Omental fat pad (tissue), 4 donors: ENCODE data around the gene PLK5. TPM values are rescaled to one million over a fixed set of nuclear protein-coding genes. Genes with fewer than 3 reads are reported as not detected.

Experiments used
- ATAC-seq: fragments of 150-250 bp; one replicate; pipeline ENCODE4 v1.9.1; 2016; ENCODE audit warnings: mild to moderate bottlenecking, moderate library complexity; ENCODE audit not compliant: low FRiP score
- DNase-seq: peaks from one replicate; pipeline ENCODE4 v3.0.0-alpha.2; 2019; ENCODE audit warnings: low spot score
- CTCF ChIP-seq, 3 donors: fragments of 450-650 bp; IDR thresholded peaks; one replicate each; pipeline ENCODE4 v1.5.1; 2016 to 2017; ENCODE audit warnings: antibody characterized with exemption in 3 of 3, mild to moderate bottlenecking in 3 of 3, moderate library complexity in 2 of 3
- total RNA-seq, 4 donors: library from RNA; depleted of rRNA; stranded (reverse); fragments of >200 nt; gene quantifications; one replicate each; pipeline ENCODE4 v1.1.0, GENCODE V29; 2016

The PLK5 gene
- total RNA-seq, 4 donors from 2014 or later, result not detected

DNA sequence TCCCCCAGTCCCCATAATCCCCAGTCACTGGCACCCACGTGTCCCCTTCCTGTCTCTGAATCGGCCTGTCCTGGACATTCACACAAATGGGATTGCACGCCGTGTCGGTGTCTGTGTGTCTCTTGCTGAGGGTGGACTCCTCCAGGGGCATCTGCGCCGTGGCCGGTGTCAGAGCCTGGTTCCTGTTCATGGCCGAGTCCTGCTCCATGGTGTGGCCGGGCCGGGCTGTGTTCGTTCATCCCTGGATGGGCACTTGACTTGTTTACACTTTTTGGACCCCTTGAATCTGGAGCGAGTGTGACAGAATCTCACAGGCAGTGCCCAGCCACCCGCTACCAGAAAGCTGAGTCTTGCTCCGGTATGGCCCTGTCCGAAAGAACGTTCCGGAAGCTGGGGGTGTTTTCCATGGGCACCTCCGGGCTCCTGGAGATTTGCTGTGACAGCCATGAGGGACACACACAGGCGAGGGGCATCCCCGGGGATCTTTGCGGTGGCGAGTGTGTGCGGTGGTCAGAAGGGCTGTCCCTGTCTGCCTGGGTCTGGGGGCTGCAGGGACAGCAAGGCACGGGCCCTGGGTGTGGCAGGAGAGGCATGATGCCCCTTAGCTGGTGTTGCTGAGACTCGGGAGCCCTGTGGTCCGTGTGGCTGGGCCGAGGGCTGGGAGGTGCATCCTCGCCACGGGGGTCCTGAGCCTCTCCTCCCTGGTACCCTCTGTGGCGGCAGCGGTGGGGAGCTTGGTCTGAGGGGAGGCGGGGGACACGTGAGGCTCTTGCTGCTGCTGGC is 50.7 kb downstream of the PLK5 start:
- no peak for TF ChIP-seq CTCF (IDR thresholded peaks at IDR 0.05)
- ATAC-seq (no peak), DNase-seq (no peak)

DNA sequence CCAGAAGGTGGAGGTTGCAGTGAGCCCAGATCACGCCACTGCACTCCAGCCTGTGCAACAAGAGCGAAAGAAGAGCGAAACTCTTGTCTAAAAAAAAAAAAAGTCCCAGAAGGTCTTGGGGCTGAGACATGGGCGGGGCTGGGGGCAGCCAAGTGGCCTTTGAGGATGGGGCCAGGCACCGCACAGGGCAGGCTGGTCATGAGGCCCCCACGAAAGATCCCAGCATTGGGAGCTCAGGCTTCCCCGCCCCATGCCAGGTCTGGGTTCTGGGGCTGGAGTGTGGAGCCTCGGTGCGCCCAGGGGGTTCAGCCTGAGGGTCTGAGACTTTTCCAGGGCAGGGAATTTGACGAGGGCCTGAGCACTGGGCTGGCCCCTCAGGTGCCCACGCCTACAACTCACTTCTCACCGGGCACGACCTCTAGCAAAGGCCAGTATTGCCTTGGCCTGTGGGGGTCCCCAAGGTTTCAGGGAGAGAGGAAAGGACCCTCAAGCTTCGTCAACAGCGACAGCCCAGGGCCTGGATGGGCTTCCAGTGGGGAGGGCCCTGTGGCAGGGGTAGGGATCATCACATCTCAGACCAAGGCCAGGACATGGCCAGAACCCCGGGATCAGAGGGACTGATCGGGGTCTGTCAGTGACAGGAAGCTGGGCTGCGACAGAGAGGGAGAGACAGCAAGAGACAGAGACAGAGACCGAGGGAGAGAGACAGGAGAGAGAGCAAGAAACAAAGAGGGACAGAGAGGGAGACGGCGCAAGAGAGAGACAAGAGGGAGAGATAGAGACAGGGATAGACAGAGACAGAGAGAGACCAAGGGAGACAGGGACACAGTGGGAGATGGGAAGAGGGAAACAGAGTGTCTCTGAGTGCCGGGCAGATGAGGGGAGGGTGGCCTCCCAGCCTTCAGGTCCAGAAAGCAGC is 51.7 kb downstream of the PLK5 start:
- DNase-seq, result no peak
- no peak for TF ChIP-seq CTCF (IDR thresholded peaks at IDR 0.05)
- no peak for ATAC-seq

GRCh38 chr19:1576242-1577089 is 52.6 kb downstream of the PLK5 start:
- DNase-seq, result no peak
- TF ChIP-seq CTCF (IDR thresholded peaks at IDR 0.05), result no peak
- no peak for ATAC-seq

- no peak for TF ChIP-seq CTCF (IDR thresholded peaks at IDR 0.05)
- ATAC-seq, result no peak
- DNase-seq, result no peak
Measured at GRCh38 chr19:1577090-1577928, 53.4 kb downstream of the PLK5 start.

DNA sequence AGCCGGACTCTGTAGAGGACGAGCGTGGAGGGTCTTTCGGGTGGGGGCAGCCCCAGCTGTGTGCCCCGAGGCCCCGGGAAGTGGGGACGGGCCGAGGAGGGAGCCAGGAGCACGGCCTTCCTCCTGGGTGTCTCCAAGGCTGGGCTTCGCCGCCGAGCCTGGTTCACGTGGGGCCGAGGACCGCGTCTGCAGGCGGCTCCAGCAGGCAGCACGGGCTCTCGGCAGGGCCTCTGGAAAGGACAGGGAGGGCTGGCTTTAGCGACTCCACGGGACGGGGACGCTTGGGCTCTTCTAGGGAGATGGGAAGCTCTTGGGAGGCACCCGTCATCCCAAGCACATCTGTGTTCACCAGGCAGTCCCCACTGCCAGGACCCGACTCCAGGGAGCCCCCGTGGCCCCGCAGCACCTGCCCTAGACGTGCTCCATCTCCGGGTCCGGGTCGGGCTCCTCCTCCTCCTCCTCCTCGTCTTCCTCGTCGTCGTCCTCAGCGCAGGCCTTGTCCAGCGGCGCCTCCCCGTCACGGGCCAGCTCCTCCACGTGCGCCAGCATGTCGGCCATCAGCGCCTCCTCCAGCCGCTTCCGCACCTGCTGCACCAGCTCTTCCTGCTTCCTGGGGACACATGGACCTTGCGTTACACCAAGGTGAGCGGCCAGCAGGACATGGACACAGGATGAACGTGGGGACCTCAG is 54.2 kb downstream of the PLK5 start:
- no peak for TF ChIP-seq CTCF (IDR thresholded peaks at IDR 0.05)
- no peak for ATAC-seq

More for the DNA sequence above, 54.2 kb downstream of the PLK5 start:
- no peak for DNase-seq
